ENCODE results near the gene SLC25A41.

Gene SLC25A41

GRCh38 chr19:6433663-6434062 is at the start of gene SLC25A41:
TSS of gene SLC25A41 (minus strand) at chr19:6433763. CDS start at chr19:6433693, 70 bp downstream.
- DNase-seq (ENCODE audit: low read depth in 2 of 2) = no peak

- DNase-seq (ENCODE audit: low read depth in 2 of 2) = no peak
These were observed 49.7 kb upstream of the SLC25A41 start for GRCh38 chr19:6483235-6483634.

GRCh38 chr19:6482343-6482686 is 48.8 kb upstream of the SLC25A41 start:
- DNase-seq (ENCODE audit: low read depth in 2 of 2) = no peak

- peak; percentile 39 to 53 for DNase-seq (ENCODE audit: low read depth in 2 of 2)
These were observed 48.2 kb upstream of the SLC25A41 start, which contains the start of gene DENND1C for GRCh38 chr19:6481541-6482342. TSS of gene DENND1C (minus strand) at chr19:6481787. CDS start at chr19:6481695, 92 bp downstream.

GRCh38 chr19:6480848-6481415 is 47.4 kb upstream of the SLC25A41 start:
- no peak for DNase-seq (ENCODE audit: low read depth in 2 of 2)

- DNase-seq (ENCODE audit: low read depth in 2 of 2) = no peak
These were observed 46.4 kb upstream of the SLC25A41 start for GRCh38 chr19:6479836-6480398.

GRCh38 chr19:6478815-6479214 is 45.3 kb upstream of the SLC25A41 start:
- no peak for DNase-seq (ENCODE audit: low read depth in 2 of 2)

GRCh38 chr19:6476896-6477431 is 43.4 kb upstream of the SLC25A41 start:
- DNase-seq (ENCODE audit: low read depth in 2 of 2) = no peak

- DNase-seq (ENCODE audit: low read depth in 2 of 2) = peak; percentile 34 to 48
These were observed 42.8 kb upstream of the SLC25A41 start for GRCh38 chr19:6476155-6476895.

GRCh38 chr19:6475321-6476108 is 42.0 kb upstream of the SLC25A41 start:
- no peak for DNase-seq (ENCODE audit: low read depth in 2 of 2)

GRCh38 chr19:6473647-6474046 is 40.1 kb upstream of the SLC25A41 start:
- no peak for DNase-seq (ENCODE audit: low read depth in 2 of 2)

- no peak for DNase-seq (ENCODE audit: low read depth in 2 of 2)
These were observed 39.1 kb upstream of the SLC25A41 start for GRCh38 chr19:6472713-6473112.

- DNase-seq (ENCODE audit: low read depth in 2 of 2) = no peak
These were observed 37.5 kb upstream of the SLC25A41 start for GRCh38 chr19:6471076-6471475.

GRCh38 chr19:6470173-6470572 is 36.6 kb upstream of the SLC25A41 start:
- no peak for DNase-seq (ENCODE audit: low read depth in 2 of 2)

GRCh38 chr19:6467384-6467783 is 33.8 kb upstream of the SLC25A41 start:
- DNase-seq (ENCODE audit: low read depth in 2 of 2) = no peak

- no peak for DNase-seq (ENCODE audit: low read depth in 2 of 2)
These were observed 33.1 kb upstream of the SLC25A41 start for GRCh38 chr19:6466526-6467248.

GRCh38 chr19:6465663-6466062 is 32.1 kb upstream of the SLC25A41 start:
- DNase-seq (ENCODE audit: low read depth in 2 of 2) = no peak

- no peak for DNase-seq (ENCODE audit: low read depth in 2 of 2)
These were observed 31.4 kb upstream of the SLC25A41 start for GRCh38 chr19:6465006-6465405.

GRCh38 chr19:6464070-6464873 is 30.7 kb upstream of the SLC25A41 start, which contains the start of gene CRB3:
TSS of gene CRB3 (plus strand) at chr19:6464271. CDS start at chr19:6464702, 431 bp downstream.
- DNase-seq (ENCODE audit: low read depth in 2 of 2) = no peak
